ENCODE results near the gene BPGM.
"Not testable (repeated sequence)": the region's sequence is repeated elsewhere in the genome, so short reads cannot be mapped to it uniquely, and the experiment has no call there.

Gene BPGM

GRCh38 chr7:134632052-134632451 lies 14.6 kb upstream of the BPGM start:
- DNase-seq (ENCODE audit: low spot score) = no peak

GRCh38 chr7:134632937-134633540 lies 13.6 kb upstream of the BPGM start:
- peak; percentile 13 for DNase-seq (ENCODE audit: low spot score)

GRCh38 chr7:134636008-134636449 lies 10.6 kb upstream of the BPGM start:
- DNase-seq (ENCODE audit: low spot score) = no peak

- DNase-seq (ENCODE audit: low spot score) = no peak
These were observed 9.2 kb upstream of the BPGM start for GRCh38 chr7:134637441-134637840.

- no peak for DNase-seq (ENCODE audit: low spot score)
These were observed 8.5 kb upstream of the BPGM start for GRCh38 chr7:134637934-134638719.

- no peak for DNase-seq (ENCODE audit: low spot score)
These were observed 7.6 kb upstream of the BPGM start for GRCh38 chr7:134639061-134639460.

GRCh38 chr7:134639683-134640279 lies 6.9 kb upstream of the BPGM start:
- DNase-seq (ENCODE audit: low spot score) = no peak

GRCh38 chr7:134640842-134641715 lies 5.6 kb upstream of the BPGM start:
- DNase-seq (ENCODE audit: low spot score) = no peak

- DNase-seq (ENCODE audit: low spot score) = not testable (repeated sequence)
These were observed 4.7 kb upstream of the BPGM start for GRCh38 chr7:134641981-134642380.

GRCh38 chr7:134643131-134643530 lies 3.5 kb upstream of the BPGM start:
- DNase-seq (ENCODE audit: low spot score) = no peak

- no peak for DNase-seq (ENCODE audit: low spot score)
These were observed 1.2 kb upstream of the BPGM start for GRCh38 chr7:134645478-134645877.

GRCh38 chr7:134645935-134646334 lies 718 bp upstream of the BPGM start:
- DNase-seq (ENCODE audit: low spot score) = no peak

GRCh38 chr7:134648456-134648855 lies 1.8 kb downstream of the BPGM start:
- no peak for DNase-seq (ENCODE audit: low spot score)

GRCh38 chr7:134649226-134649775 lies 2.6 kb downstream of the BPGM start:
- DNase-seq (ENCODE audit: low spot score) = no peak

- DNase-seq (ENCODE audit: low spot score) = no peak
These were observed 5.3 kb downstream of the BPGM start for GRCh38 chr7:134651991-134652390.

GRCh38 chr7:134654104-134654775 lies 7.6 kb downstream of the BPGM start:
- DNase-seq (ENCODE audit: low spot score) = no peak

GRCh38 chr7:134657526-134657925 lies 10.9 kb downstream of the BPGM start:
- no peak for DNase-seq (ENCODE audit: low spot score)

GRCh38 chr7:134660242-134660785 lies 13.7 kb downstream of the BPGM start:
- no peak for DNase-seq (ENCODE audit: low spot score)

GRCh38 chr7:134660961-134661376 lies 14.3 kb downstream of the BPGM start:
- no peak for DNase-seq (ENCODE audit: low spot score)

- no peak for DNase-seq (ENCODE audit: low spot score)
These were observed 15.7 kb downstream of the BPGM start for GRCh38 chr7:134662166-134662870.

GRCh38 chr7:134662871-134663205 lies 16.2 kb downstream of the BPGM start:
- no peak for DNase-seq (ENCODE audit: low spot score)

Data from HuH-7 (cell line).